Gastroesophageal sphincter (tissue), 4 donors: Measurements from ENCODE around the gene UBE4B. TPM values are rescaled to one million over a fixed set of nuclear protein-coding genes. Genes with fewer than 3 reads are reported as not detected.
"Not testable (repeated sequence)": the region's sequence is repeated elsewhere in the genome, so short reads cannot be mapped to it uniquely, and the experiment has no call there.

Source experiments
- ATAC-seq: fragments of 150-250 bp; one replicate; pipeline ENCODE4 v1.9.1; 2016; ENCODE audit warnings: mild to moderate bottlenecking, moderate library complexity
- H3K27ac ChIP-seq, 4 donors: fragments of 200-600 bp; sonication (generic) in 3 of 4; 1 replicate in 3 of 4; 2 replicates in 1 of 4; pipeline ENCODE4 v1.5.1; 2016 to 2019
- H3K27me3 ChIP-seq: fragments of 200-600 bp; sonication (generic); one replicate; pipeline ENCODE4 v1.5.1; 2019
- H3K36me3 ChIP-seq, 2 donors: fragments of 200-600 bp; sonication (generic); one replicate each; pipeline ENCODE4 v1.5.1; 2019; ENCODE audit warnings: control low read depth in 1 of 2
- H3K4me1 ChIP-seq, 3 donors: fragments of 200-600 bp; sonication (generic); 1 replicate in 2 of 3; 2 replicates in 1 of 3; pipeline ENCODE4 v1.5.1; 2016 to 2019; ENCODE audit warnings: control low read depth in 2 of 3
- H3K4me3 ChIP-seq, 2 donors: fragments of 200-600 bp; sonication (generic); one replicate each; pipeline ENCODE4 v1.5.1; 2019; ENCODE audit warnings: mild to moderate bottlenecking in 1 of 2, moderate library complexity in 1 of 2
- H3K9me3 ChIP-seq, 3 donors: fragments of 200-600 bp; sonication (generic); one replicate each; pipeline ENCODE4 v1.5.1; 2017 to 2019; ENCODE audit warnings: control low read depth in 2 of 3
- CTCF ChIP-seq, 4 experiments: fragments of 200-600 bp in 2 of 4; fragments of 450-650 bp in 2 of 4; sonication (generic) in 1 of 4; IDR thresholded peaks; one replicate each; pipeline ENCODE4 v1.5.1; 2017 to 2019; ENCODE audit warnings: antibody characterized with exemption in 4 of 4, mild to moderate bottlenecking in 2 of 4, moderate library complexity in 2 of 4
- EP300 ChIP-seq: sonication (generic); formaldehyde crosslinking; IDR thresholded peaks from one replicate; pipeline ENCODE4 v1.6.1; 2017; ENCODE audit warnings: antibody characterized with exemption, mild to moderate bottlenecking
- POLR2A ChIP-seq, 2 donors: fragments of 450-650 bp; IDR thresholded peaks; one replicate each; pipeline ENCODE4 v1.6.1; 2017; ENCODE audit warnings: antibody characterized with exemption in 2 of 2, mild to moderate bottlenecking in 2 of 2, moderate library complexity in 1 of 2
- POLR2AphosphoS5 ChIP-seq: sonication (generic); formaldehyde crosslinking; IDR thresholded peaks from one replicate; pipeline ENCODE4 v1.6.1; 2017; ENCODE audit warnings: antibody characterized with exemption
- WGBS, 2 donors: methylation state at CpG; one replicate each; pipeline ENCODE4 v1.1.5; 2018; ENCODE audit warnings: low coverage in 1 of 2; 5-methylcytosine and 5-hydroxymethylcytosine counted together
- total RNA-seq, 4 donors: library from RNA; depleted of rRNA; stranded (reverse); fragments of >200 nt; gene quantifications; one replicate each; pipeline ENCODE4 v1.1.0, GENCODE V29; 2016

Gene UBE4B
- total RNA-seq, 4 donors from 2014 or later: 56.9 to 120 (median 83.2) TPM

GRCh38 chr1:10068605-10069294 lies 36.0 kb downstream of the UBE4B start:
- Histone ChIP-seq H3K27ac (peak overlapping the region; percentile 48 to 87 (median 78)), H3K4me1 (peaks cover 0 to 78% (median 18%) of the 10 kb centered on the region in 3 donors), H3K9me3 (no peaks in the 10 kb centered on the region), H3K36me3 (peaks cover 0 to 7% of the 10 kb centered on the region in 2 donors), H3K4me3 (no peak overlapping the region), H3K27me3 (no peaks in the 10 kb centered on the region)
- WGBS, 2 donors: 52 to 66% methylated on average over 4 to 6 of the region's 6 CpGs
- ATAC-seq: no peak
- TF ChIP-seq POLR2AphosphoS5 (no peak), EP300 (no peak), POLR2A (IDR thresholded peaks at IDR 0.05) (no peak), CTCF (IDR thresholded peaks at IDR 0.05) (no peak)

- peaks cover 0 to 7% of the 10 kb centered on the region in 2 donors for H3K36me3 ChIP-seq
- WGBS, 2 donors: 90 to 100% methylated on average over 1 to 4 of the region's 4 CpGs
- no peaks in the 10 kb centered on the region for H3K27me3 ChIP-seq
- no peak for ATAC-seq
- peaks cover 3 to 77% (median 26%) of the 10 kb centered on the region in 3 donors for H3K4me1 ChIP-seq
- no peak for TF ChIP-seq POLR2AphosphoS5
- TF ChIP-seq CTCF (IDR thresholded peaks at IDR 0.05): no peak
- TF ChIP-seq POLR2A (IDR thresholded peaks at IDR 0.05): no peak
- TF ChIP-seq EP300: no peak
- no peaks in the 10 kb centered on the region for H3K9me3 ChIP-seq
- H3K4me3 ChIP-seq: no peak overlapping the region
- peak overlapping the region in 1 of 4 donors; percentile 87 for H3K27ac ChIP-seq
These were observed 37.4 kb downstream of the UBE4B start for GRCh38 chr1:10070206-10070605.

DNA sequence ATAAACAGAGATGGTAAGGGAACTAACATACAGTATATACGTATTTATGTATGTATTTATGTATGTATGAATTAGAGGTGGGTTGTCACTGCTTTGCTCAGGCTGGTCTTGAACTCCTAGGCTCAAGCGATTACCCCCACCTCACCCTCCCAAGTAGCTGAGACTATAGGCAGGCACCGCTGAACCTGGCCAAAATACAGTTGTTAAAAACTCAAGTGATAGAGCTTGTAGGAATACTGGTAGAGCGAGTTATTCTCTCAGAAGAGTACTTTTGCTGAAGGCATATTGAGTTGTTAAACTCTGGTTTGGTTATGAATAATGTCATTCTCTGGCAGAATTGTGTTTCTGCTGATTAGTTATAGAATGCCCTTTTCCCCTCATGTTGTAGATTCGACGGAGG lies 38.9 kb downstream of the UBE4B start:
- Histone ChIP-seq H3K36me3 (peaks cover 0 to 7% of the 10 kb centered on the region in 2 donors), H3K27ac (peak overlapping the region in 2 of 4 donors; percentile 7 to 17), H3K4me1 (peaks cover 6 to 71% (median 19%) of the 10 kb centered on the region in 3 donors), H3K27me3 (no peaks in the 10 kb centered on the region), H3K4me3 (no peak overlapping the region), H3K9me3 (no peaks in the 10 kb centered on the region)
- WGBS, 2 donors: 90% methylated on average over 1 to 4 of the region's 6 CpGs
- no peak for ATAC-seq
- TF ChIP-seq POLR2A (IDR thresholded peaks at IDR 0.05): no peak
- TF ChIP-seq POLR2AphosphoS5: no peak
- no peak for TF ChIP-seq CTCF (IDR thresholded peaks at IDR 0.05)
- TF ChIP-seq EP300: no peak

GRCh38 chr1:10073371-10073770 lies 40.6 kb downstream of the UBE4B start:
- not testable (repeated sequence) for H3K27me3 ChIP-seq, H3K4me3 ChIP-seq, H3K9me3 ChIP-seq, ATAC-seq, H3K36me3 ChIP-seq
- peak overlapping the region in 1 of 4 donors; percentile 68 for H3K27ac ChIP-seq
- peaks cover 6 to 53% (median 12%) of the 10 kb centered on the region in 3 donors for H3K4me1 ChIP-seq
- WGBS, 2 donors: 86 to 92% methylated on average over 6 of the region's 7 CpGs

GRCh38 chr1:10074059-10074851 lies 41.5 kb downstream of the UBE4B start:
- Histone ChIP-seq H3K4me1 (peaks cover 6 to 44% (median 12%) of the 10 kb centered on the region in 3 donors), H3K27ac (peak overlapping the region; percentile 32 to 68 (median 50)), H3K36me3 (peaks cover 0 to 11% of the 10 kb centered on the region in 2 donors), H3K27me3 (no peaks in the 10 kb centered on the region), H3K9me3 (no peaks in the 10 kb centered on the region), H3K4me3 (no peak overlapping the region)
- WGBS, 2 donors: 28 to 55% methylated on average over 5 of the region's 5 CpGs
- ATAC-seq: peak; percentile 57
- no peak for TF ChIP-seq EP300
- TF ChIP-seq CTCF (IDR thresholded peaks at IDR 0.05): no peak
- TF ChIP-seq POLR2AphosphoS5: no peak
- no peak for TF ChIP-seq POLR2A (IDR thresholded peaks at IDR 0.05)
